Activated CD8-positive, alpha-beta T cell treated with anti-CD3 and anti-CD28 coated beads, Interleukin-2, amount 10 ng/mL, durations not matched to agents 7 days and 5 days (primary cell): ENCODE results near the gene OR4S1. TPM values are rescaled to one million over a fixed set of nuclear protein-coding genes. Genes with fewer than 3 reads are reported as not detected.
"Not testable (repeated sequence)": the region's sequence is repeated elsewhere in the genome, so short reads cannot be mapped to it uniquely, and the experiment has no call there.

Source experiments
- ATAC-seq: fragments of 150-1000 bp; cut with Tn5 transposase; one replicate; pipeline ENCODE4 v1.10.0; 2021; ENCODE audit warnings: moderate library complexity
- CTCF ChIA-PET: fragments of 350-600 bp; sonication (Branson Sonifier 250); formaldehyde crosslinking; loops from one replicate; lab custom pipeline; 2021; ENCODE audit warnings: antibody characterized with exemption; lab: Charles Lee
- POLR2A ChIA-PET: fragments of 350-600 bp; sonication (Branson Sonifier 250); formaldehyde crosslinking; loops from one replicate; lab custom pipeline; 2021; ENCODE audit warnings: antibody characterized with exemption; lab: Charles Lee
- DNase-seq: peaks from one replicate; pipeline ENCODE4 v3.0.0-alpha.2; 2020
- H3K27ac Mint-ChIP-seq: one replicate; pipeline ENCODE4 v1.8.0; 2021; ENCODE audit warnings: mild to moderate bottlenecking, mixed read lengths
- H3K27me3 Mint-ChIP-seq: one replicate; pipeline ENCODE4 v1.8.0; 2021; ENCODE audit warnings: low read depth, mixed read lengths
- H3K36me3 Mint-ChIP-seq: one replicate; pipeline ENCODE4 v1.8.0; 2021; ENCODE audit warnings: low read depth, mixed read lengths
- H3K4me1 Mint-ChIP-seq: one replicate; pipeline ENCODE4 v1.8.0; 2021; ENCODE audit warnings: low read depth, mixed read lengths
- H3K4me3 Mint-ChIP-seq: one replicate; pipeline ENCODE4 v1.8.0; 2021; ENCODE audit warnings: mild to moderate bottlenecking, mixed read lengths
- H3K9me3 Mint-ChIP-seq: one replicate; pipeline ENCODE4 v1.8.0; 2022; ENCODE audit warnings: mixed read lengths; ENCODE audit not compliant: insufficient read depth
- total RNA-seq, 2 experiments: library from RNA; stranded (reverse); gene quantifications; one replicate each; pipeline ENCODE4 v1.2.3, GENCODE V29; 2021

OR4S1 gene
- total RNA-seq: not detected

- Mint-ChIP-seq H3K27me3 (no peaks in the 10 kb centered on the region), H3K4me1 (no peaks in the 10 kb centered on the region), H3K9me3 (no peaks in the 10 kb centered on the region), H3K36me3 (no peaks in the 10 kb centered on the region), H3K4me3 (no peak within 1 kb of the TSS), H3K27ac (no peak within 1 kb of the TSS)
- no peak for DNase-seq
- ATAC-seq: no peak
- ChIA-PET POLR2A (no interaction called here), CTCF (no interaction called here)
Observed at GRCh38 chr11:48305923-48306322, at the start of gene OR4S1. TSS of gene OR4S1 (plus strand) at chr11:48306223. CDS start at chr11:48306223, 0 bp downstream.

GRCh38 chr11:48261600-48261999, 44.4 kb upstream of the OR4S1 start:
- ChIA-PET POLR2A (no interaction called here), CTCF (no interaction called here)
- H3K4me3 Mint-ChIP-seq: no peak overlapping the region
- no peaks in the 10 kb centered on the region for H3K9me3 Mint-ChIP-seq
- no peak overlapping the region for H3K27ac Mint-ChIP-seq
- H3K27me3 Mint-ChIP-seq: no peaks in the 10 kb centered on the region
- no peaks in the 10 kb centered on the region for H3K36me3 Mint-ChIP-seq
- DNase-seq (no peak), ATAC-seq (no peak)
- no peaks in the 10 kb centered on the region for H3K4me1 Mint-ChIP-seq

GRCh38 chr11:48263423-48263911, 42.6 kb upstream of the OR4S1 start, which contains the start of gene OR4X1:
TSS of gene OR4X1 (plus strand) at chr11:48263861. CDS start at chr11:48263861, 0 bp downstream.
- H3K4me1 Mint-ChIP-seq: no peaks in the 10 kb centered on the region
- ChIA-PET POLR2A (no interaction called here), CTCF (interaction anchor here (1.4 kb wide), 1 partner anchor 45 kb away, joined by 3 read pairs; no protein-coding TSS in a partner anchor)
- DNase-seq (no peak), ATAC-seq (no peak)
- no peaks in the 10 kb centered on the region for H3K36me3 Mint-ChIP-seq
- no peak within 1 kb of the TSS for H3K27ac Mint-ChIP-seq
- H3K27me3 Mint-ChIP-seq: no peaks in the 10 kb centered on the region
- H3K9me3 Mint-ChIP-seq: no peaks in the 10 kb centered on the region
- no peak within 1 kb of the TSS for H3K4me3 Mint-ChIP-seq

- Mint-ChIP-seq H3K27ac (no peak overlapping the region), H3K9me3 (no peaks in the 10 kb centered on the region), H3K4me3 (no peak overlapping the region), H3K36me3 (no peaks in the 10 kb centered on the region), H3K27me3 (peaks cover 2% of the 10 kb centered on the region), H3K4me1 (no peaks in the 10 kb centered on the region)
- POLR2A ChIA-PET: no interaction called here
- DNase-seq: no peak
- CTCF ChIA-PET: no interaction called here
- ATAC-seq: no peak
Observed at GRCh38 chr11:48270621-48271020, 35.4 kb upstream of the OR4S1 start.

GRCh38 chr11:48272606-48273005, 33.4 kb upstream of the OR4S1 start:
- H3K27ac Mint-ChIP-seq: no peak overlapping the region
- ChIA-PET POLR2A (no interaction called here), CTCF (no interaction called here)
- ATAC-seq (no peak), DNase-seq (no peak)
- H3K9me3 Mint-ChIP-seq: no peaks in the 10 kb centered on the region
- no peaks in the 10 kb centered on the region for H3K4me1 Mint-ChIP-seq
- peaks cover 2% of the 10 kb centered on the region for H3K27me3 Mint-ChIP-seq
- no peak overlapping the region for H3K4me3 Mint-ChIP-seq
- H3K36me3 Mint-ChIP-seq: no peaks in the 10 kb centered on the region

GRCh38 chr11:48307760-48308386, 1.9 kb downstream of the OR4S1 start:
- DNase-seq (peak; percentile 78), ATAC-seq (peak; percentile 65)
- CTCF ChIA-PET: interaction anchor here (0.6 to 2.4 kb wide), 10 partner anchors 9 to 1687 kb away, joined by 3 to 8 read pairs (median 4); partner anchors contain the start of gene OR4X1
- POLR2A ChIA-PET: no interaction called here
- Mint-ChIP-seq H3K4me1 (no peaks in the 10 kb centered on the region), H3K9me3 (no peaks in the 10 kb centered on the region), H3K36me3 (no peaks in the 10 kb centered on the region), H3K4me3 (no peak overlapping the region), H3K27me3 (no peaks in the 10 kb centered on the region), H3K27ac (no peak overlapping the region)

GRCh38 chr11:48313590-48313989, 7.6 kb downstream of the OR4S1 start:
- H3K36me3 Mint-ChIP-seq, H3K4me3 Mint-ChIP-seq, H3K27me3 Mint-ChIP-seq, H3K27ac Mint-ChIP-seq, H3K4me1 Mint-ChIP-seq, POLR2A ChIA-PET, ATAC-seq, H3K9me3 Mint-ChIP-seq, DNase-seq: not testable (repeated sequence)
- CTCF ChIA-PET: interaction anchor here (1.1 kb wide), 1 partner anchor 8 kb away, joined by 3 read pairs; no protein-coding TSS in a partner anchor

GRCh38 chr11:48319813-48320212, 13.8 kb downstream of the OR4S1 start:
- H3K27ac Mint-ChIP-seq, H3K4me1 Mint-ChIP-seq, POLR2A ChIA-PET, ATAC-seq, H3K36me3 Mint-ChIP-seq, CTCF ChIA-PET, DNase-seq, H3K27me3 Mint-ChIP-seq, H3K4me3 Mint-ChIP-seq, H3K9me3 Mint-ChIP-seq: not testable (repeated sequence)

- H3K36me3 Mint-ChIP-seq, H3K4me3 Mint-ChIP-seq, H3K27ac Mint-ChIP-seq, H3K9me3 Mint-ChIP-seq, H3K27me3 Mint-ChIP-seq, CTCF ChIA-PET, POLR2A ChIA-PET, DNase-seq, ATAC-seq, H3K4me1 Mint-ChIP-seq: not testable (repeated sequence)
Observed at GRCh38 chr11:48324620-48325019, 18.6 kb downstream of the OR4S1 start, which contains the start of gene OR4C3. TSS of gene OR4C3 (plus strand) at chr11:48324920. CDS start at chr11:48325022, 102 bp downstream.

GRCh38 chr11:48341466-48341865, 35.4 kb downstream of the OR4S1 start:
- Mint-ChIP-seq H3K9me3 (peaks cover 12% of the 10 kb centered on the region), H3K4me3 (no peak overlapping the region), H3K36me3 (no peaks in the 10 kb centered on the region), H3K27me3 (no peaks in the 10 kb centered on the region), H3K27ac (no peak overlapping the region), H3K4me1 (peaks cover 6% of the 10 kb centered on the region)
- ATAC-seq (no peak), DNase-seq (no peak)
- POLR2A ChIA-PET: no interaction called here
- CTCF ChIA-PET: no interaction called here

- H3K4me3 Mint-ChIP-seq, CTCF ChIA-PET, DNase-seq, POLR2A ChIA-PET, H3K27me3 Mint-ChIP-seq, H3K36me3 Mint-ChIP-seq, ATAC-seq, H3K27ac Mint-ChIP-seq: not testable (repeated sequence)
- peaks cover 10% of the 10 kb centered on the region for H3K4me1 Mint-ChIP-seq
- peaks cover 12% of the 10 kb centered on the region for H3K9me3 Mint-ChIP-seq
Observed at GRCh38 chr11:48342505-48342904, 36.5 kb downstream of the OR4S1 start.

- H3K36me3 Mint-ChIP-seq, POLR2A ChIA-PET, CTCF ChIA-PET, DNase-seq, H3K4me3 Mint-ChIP-seq, H3K27me3 Mint-ChIP-seq, ATAC-seq: not testable (repeated sequence)
- peaks cover 12% of the 10 kb centered on the region for H3K9me3 Mint-ChIP-seq
- H3K27ac Mint-ChIP-seq: peak overlapping the region; percentile 51
- H3K4me1 Mint-ChIP-seq: peaks cover 10% of the 10 kb centered on the region
Observed at GRCh38 chr11:48346286-48346685, 40.3 kb downstream of the OR4S1 start.
